Kidney capillary endothelial cell (primary cell): ENCODE results near the gene GAA.

Experiments used
- DNase-seq: peaks from one replicate; pipeline ENCODE4 v3.0.0-alpha.2; 2018; ENCODE audit warnings: low spot score

The GAA gene

GRCh38 chr17:80101011-80101945 lies at the start of gene GAA:
Gene GAA (plus strand): TSS chr17:80101581. CDS start chr17:80104587, 3,006 bp downstream.
- DNase-seq, result peak; percentile 85

GRCh38 chr17:80051681-80052080 lies 49.7 kb upstream of the GAA start:
- DNase-seq, result no peak

- DNase-seq, result no peak
Measured at GRCh38 chr17:80053102-80053501, 48.3 kb upstream of the GAA start.

GRCh38 chr17:80055597-80055996 lies 45.8 kb upstream of the GAA start:
- no peak for DNase-seq

- no peak for DNase-seq
Measured at GRCh38 chr17:80058311-80058955, 42.9 kb upstream of the GAA start.

- DNase-seq, result no peak
Measured at GRCh38 chr17:80060644-80061043, 40.7 kb upstream of the GAA start.

GRCh38 chr17:80061421-80061820 lies 40.0 kb upstream of the GAA start:
- DNase-seq, result no peak

- DNase-seq, result no peak
Measured at GRCh38 chr17:80063830-80064585, 37.4 kb upstream of the GAA start.

- no peak for DNase-seq
Measured at GRCh38 chr17:80064696-80065095, 36.7 kb upstream of the GAA start.

- no peak for DNase-seq
Measured at GRCh38 chr17:80065478-80066170, 35.8 kb upstream of the GAA start.

- DNase-seq, result no peak
Measured at GRCh38 chr17:80067393-80067986, 33.9 kb upstream of the GAA start.

GRCh38 chr17:80068301-80069222 lies 32.8 kb upstream of the GAA start:
- DNase-seq, result peak; percentile 29

- no peak for DNase-seq
Measured at GRCh38 chr17:80070375-80071115, 30.8 kb upstream of the GAA start.

- DNase-seq, result no peak
Measured at GRCh38 chr17:80071116-80071841, 30.1 kb upstream of the GAA start.

- DNase-seq, result no peak
Measured at GRCh38 chr17:80072410-80072809, 29.0 kb upstream of the GAA start.

- no peak for DNase-seq
Measured at GRCh38 chr17:80080081-80080480, 21.3 kb upstream of the GAA start.

- DNase-seq, result no peak
Measured at GRCh38 chr17:80081596-80081995, 19.8 kb upstream of the GAA start.

- DNase-seq, result peak; percentile 52
Measured at GRCh38 chr17:80082403-80083135, 18.8 kb upstream of the GAA start.
